Panc1 (cell line): Measurements from ENCODE around the gene CNTLN. TPM values are rescaled to one million over a fixed set of nuclear protein-coding genes. Genes with fewer than 3 reads are reported as not detected.

Source experiments
- ATAC-seq: fragments of 200-7000 bp; cut with Tn5 transposase; 2 replicates; pipeline ENCODE4 v1.9.1; 2020; ENCODE audit warnings: mild to moderate bottlenecking, moderate library complexity
- BruUV-seq: library from RNA; stranded (reverse); fragments of 400-500 nt; replicated peaks from 2 replicates; lab custom pipeline; 2021; lab: Mats Ljungman, UMichigan
- CTCF ChIA-PET: fragments of 300-600 bp; sonication (Branson Sonifier 250); formaldehyde crosslinking; loops from one replicate; lab custom pipeline; 2022; ENCODE audit warnings: antibody characterized with exemption; lab: Charles Lee
- POLR2A ChIA-PET: fragments of 300-600 bp; sonication (Branson Sonifier 250); formaldehyde crosslinking; loops from one replicate; lab custom pipeline; 2022; ENCODE audit warnings: antibody characterized with exemption; lab: Charles Lee
- DNase-seq: peaks from one replicate; pipeline ENCODE4 v3.0.0-alpha.2; 2010; ENCODE audit warnings: low read depth, low spot score
- H3K27ac ChIP-seq: 2 replicates; pipeline ENCODE4 v1.5.1; 2011; ENCODE audit warnings: mild to moderate bottlenecking, low read length, inconsistent platforms
- H3K27me3 ChIP-seq: fragments of 200-500 bp; sonication (Bioruptor generic); 2 replicates; pipeline ENCODE4 v1.6.0; 2014; ENCODE audit warnings: low read length, inconsistent platforms; ENCODE audit not compliant: control insufficient read depth, insufficient read depth
- H3K36me3 ChIP-seq: fragments of 200-500 bp; sonication (Bioruptor generic); 2 replicates; pipeline ENCODE4 v1.5.1; 2014; ENCODE audit warnings: inconsistent platforms, mild to moderate bottlenecking, low read length, moderate library complexity; ENCODE audit not compliant: control insufficient read depth, insufficient read depth
- H3K4me1 ChIP-seq: 2 replicates; pipeline ENCODE4 v1.5.1; 2011; ENCODE audit warnings: inconsistent platforms, mild to moderate bottlenecking, low read length, moderate library complexity; ENCODE audit not compliant: control insufficient read depth, insufficient read depth
- H3K4me3 ChIP-seq, 2 experiments: 2 replicates each; pipeline ENCODE4 v1.5.1; 2011 to 2012; ENCODE audit warnings: low read depth in 2 of 2, low read length in 2 of 2, mild to moderate bottlenecking in 2 of 2, inconsistent platforms in 1 of 2, moderate library complexity in 1 of 2
- H3K9me3 ChIP-seq: fragments of 200-500 bp; sonication (Bioruptor generic); 2 replicates; pipeline ENCODE4 v1.5.1; 2014; ENCODE audit warnings: low read depth, mild to moderate bottlenecking, inconsistent platforms, low read length, moderate library complexity; ENCODE audit not compliant: control insufficient read depth, insufficient read depth
- POLR2AphosphoS5 ChIP-seq: IDR thresholded peaks from 2 replicates; pipeline ENCODE4 v1.6.1; 2012; ENCODE audit warnings: mild to moderate bottlenecking, low read depth, low read length, moderate library complexity
- SIN3A ChIP-seq: IDR thresholded peaks from 2 replicates; pipeline ENCODE4 v1.6.1; 2012; ENCODE audit warnings: low read depth, mild to moderate bottlenecking, low read length, moderate library complexity, borderline replicate concordance; ENCODE audit not compliant: insufficient read depth
- TCF7L2 ChIP-seq: IDR thresholded peaks from 2 replicates; pipeline ENCODE4 v1.6.1; 2011; ENCODE audit warnings: mild to moderate bottlenecking, low read depth, low read length, inconsistent platforms
- in situ Hi-C: cut with HindIII; loops from 2 replicates; pipeline ENCODE4 v1.10.0; 2016; ENCODE audit warnings: low sequenced_read_pairs, low pct_unique_long_range_greater_than_20kb
- intact Hi-C: fragments of 100-400 bp; cut with micrococcal nuclease; formaldehyde crosslinking; loops from one replicate; pipeline ENCODE4 v1.10.0; 2022; ENCODE audit not compliant: unreplicated experiment
- total RNA-seq: library from RNA; stranded (reverse); gene quantifications from one replicate; pipeline ENCODE4 v1.2.1, GENCODE V29; 2021; ENCODE audit not compliant: unreplicated experiment
- TF ChIP-seq, protein P1 (sequence below), 2 experiments: IDR thresholded peaks; 2 replicates each; pipeline ENCODE4 v1.6.1; 2011 to 2012; ENCODE audit warnings: low read depth in 2 of 2, control low read depth in 1 of 2, low read length in 1 of 2, mild to moderate bottlenecking in 1 of 2, moderate library complexity in 1 of 2; ENCODE audit not compliant: insufficient read depth in 1 of 2
- TF ChIP-seq, protein P2 (sequence below): fragments of 450-650 bp; IDR thresholded peaks from 2 replicates; pipeline ENCODE4 v1.5.1; 2017; ENCODE audit warnings: mild to moderate bottlenecking

CNTLN gene
- total RNA-seq, 1 experiment from 2014 or later = not detected

DNA sequence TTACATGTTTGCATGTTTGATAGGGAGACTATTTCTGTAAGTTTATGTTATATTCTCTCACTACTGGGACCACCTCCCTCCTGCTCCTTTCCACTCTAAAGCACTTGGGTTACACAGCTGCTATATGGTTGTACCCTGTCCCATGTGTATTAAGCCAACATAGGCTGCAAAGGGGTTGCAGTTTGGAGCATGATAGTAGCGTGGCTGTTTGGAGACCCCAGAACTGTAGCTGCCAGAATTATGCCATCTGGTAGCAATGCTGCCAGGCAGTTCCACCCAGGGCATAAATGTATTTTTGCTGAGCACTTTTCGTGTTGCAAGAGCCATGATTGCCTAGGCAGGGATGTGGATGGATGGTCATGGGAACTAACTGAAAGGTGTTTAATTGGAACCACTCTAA is 81.8 kb downstream of the CNTLN start:
- no peak overlapping the region for H3K4me3 ChIP-seq
- no peaks in the 10 kb centered on the region for H3K27me3 ChIP-seq
- no peak for DNase-seq
- no peaks in the 10 kb centered on the region for H3K4me1 ChIP-seq
- POLR2A ChIA-PET = no interaction called here
- no peaks in the 10 kb centered on the region for H3K36me3 ChIP-seq
- no peak overlapping the region for H3K27ac ChIP-seq
- CTCF ChIA-PET = no interaction called here
- TF ChIP-seq, protein P1, sequence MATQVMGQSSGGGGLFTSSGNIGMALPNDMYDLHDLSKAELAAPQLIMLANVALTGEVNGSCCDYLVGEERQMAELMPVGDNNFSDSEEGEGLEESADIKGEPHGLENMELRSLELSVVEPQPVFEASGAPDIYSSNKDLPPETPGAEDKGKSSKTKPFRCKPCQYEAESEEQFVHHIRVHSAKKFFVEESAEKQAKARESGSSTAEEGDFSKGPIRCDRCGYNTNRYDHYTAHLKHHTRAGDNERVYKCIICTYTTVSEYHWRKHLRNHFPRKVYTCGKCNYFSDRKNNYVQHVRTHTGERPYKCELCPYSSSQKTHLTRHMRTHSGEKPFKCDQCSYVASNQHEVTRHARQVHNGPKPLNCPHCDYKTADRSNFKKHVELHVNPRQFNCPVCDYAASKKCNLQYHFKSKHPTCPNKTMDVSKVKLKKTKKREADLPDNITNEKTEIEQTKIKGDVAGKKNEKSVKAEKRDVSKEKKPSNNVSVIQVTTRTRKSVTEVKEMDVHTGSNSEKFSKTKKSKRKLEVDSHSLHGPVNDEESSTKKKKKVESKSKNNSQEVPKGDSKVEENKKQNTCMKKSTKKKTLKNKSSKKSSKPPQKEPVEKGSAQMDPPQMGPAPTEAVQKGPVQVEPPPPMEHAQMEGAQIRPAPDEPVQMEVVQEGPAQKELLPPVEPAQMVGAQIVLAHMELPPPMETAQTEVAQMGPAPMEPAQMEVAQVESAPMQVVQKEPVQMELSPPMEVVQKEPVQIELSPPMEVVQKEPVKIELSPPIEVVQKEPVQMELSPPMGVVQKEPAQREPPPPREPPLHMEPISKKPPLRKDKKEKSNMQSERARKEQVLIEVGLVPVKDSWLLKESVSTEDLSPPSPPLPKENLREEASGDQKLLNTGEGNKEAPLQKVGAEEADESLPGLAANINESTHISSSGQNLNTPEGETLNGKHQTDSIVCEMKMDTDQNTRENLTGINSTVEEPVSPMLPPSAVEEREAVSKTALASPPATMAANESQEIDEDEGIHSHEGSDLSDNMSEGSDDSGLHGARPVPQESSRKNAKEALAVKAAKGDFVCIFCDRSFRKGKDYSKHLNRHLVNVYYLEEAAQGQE (IDR thresholded peaks at IDR 0.05; ENCODE audit: insufficient read depth in 1 of 2, low read depth in 2 of 2, low read length in 1 of 2) = no peak
- TF ChIP-seq TCF7L2 = no peak
- no peak for TF ChIP-seq POLR2AphosphoS5
- TF ChIP-seq, protein P2, sequence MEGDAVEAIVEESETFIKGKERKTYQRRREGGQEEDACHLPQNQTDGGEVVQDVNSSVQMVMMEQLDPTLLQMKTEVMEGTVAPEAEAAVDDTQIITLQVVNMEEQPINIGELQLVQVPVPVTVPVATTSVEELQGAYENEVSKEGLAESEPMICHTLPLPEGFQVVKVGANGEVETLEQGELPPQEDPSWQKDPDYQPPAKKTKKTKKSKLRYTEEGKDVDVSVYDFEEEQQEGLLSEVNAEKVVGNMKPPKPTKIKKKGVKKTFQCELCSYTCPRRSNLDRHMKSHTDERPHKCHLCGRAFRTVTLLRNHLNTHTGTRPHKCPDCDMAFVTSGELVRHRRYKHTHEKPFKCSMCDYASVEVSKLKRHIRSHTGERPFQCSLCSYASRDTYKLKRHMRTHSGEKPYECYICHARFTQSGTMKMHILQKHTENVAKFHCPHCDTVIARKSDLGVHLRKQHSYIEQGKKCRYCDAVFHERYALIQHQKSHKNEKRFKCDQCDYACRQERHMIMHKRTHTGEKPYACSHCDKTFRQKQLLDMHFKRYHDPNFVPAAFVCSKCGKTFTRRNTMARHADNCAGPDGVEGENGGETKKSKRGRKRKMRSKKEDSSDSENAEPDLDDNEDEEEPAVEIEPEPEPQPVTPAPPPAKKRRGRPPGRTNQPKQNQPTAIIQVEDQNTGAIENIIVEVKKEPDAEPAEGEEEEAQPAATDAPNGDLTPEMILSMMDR = no peak
- no peak for ATAC-seq
- intact Hi-C loops (no loop called here), in situ Hi-C loops (no loop called here)
- BruUV-seq = no TSS peak
- H3K9me3 ChIP-seq = no peaks in the 10 kb centered on the region

DNA sequence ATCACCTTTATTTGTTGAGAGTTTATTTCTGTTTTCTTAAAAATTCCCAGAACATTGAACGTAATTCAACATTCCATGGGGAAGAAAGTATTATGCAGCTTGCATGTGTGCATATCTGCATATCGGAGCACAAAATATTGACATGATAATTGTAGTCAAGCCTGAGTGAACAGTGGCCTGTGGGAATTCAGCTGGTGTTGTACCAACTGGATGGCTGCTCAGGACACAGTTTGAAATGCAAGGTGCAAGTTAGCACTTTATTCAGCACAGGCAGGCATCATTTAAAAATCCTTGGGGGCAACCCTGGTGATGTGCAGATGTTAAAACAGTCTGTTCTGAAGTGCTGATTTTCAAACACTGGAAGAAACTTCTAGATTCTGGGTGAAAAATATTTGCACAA is 82.4 kb downstream of the CNTLN start:
- Histone ChIP-seq H3K4me3 (no peak overlapping the region), H3K27ac (no peak overlapping the region), H3K4me1 (no peaks in the 10 kb centered on the region), H3K9me3 (no peaks in the 10 kb centered on the region), H3K27me3 (no peaks in the 10 kb centered on the region), H3K36me3 (no peaks in the 10 kb centered on the region)
- ChIA-PET POLR2A (no interaction called here), CTCF (no interaction called here)
- DNase-seq (no peak), ATAC-seq (no peak)
- intact Hi-C loops (no loop called here), in situ Hi-C loops (no loop called here)
- TF ChIP-seq POLR2AphosphoS5 = no peak
- no peak for TF ChIP-seq TCF7L2
- TF ChIP-seq, protein P2 = no peak
- TF ChIP-seq, protein P1 (IDR thresholded peaks at IDR 0.05; ENCODE audit: insufficient read depth in 1 of 2, low read depth in 2 of 2, low read length in 1 of 2) = no peak
- TF ChIP-seq SIN3A = no peak
- BruUV-seq = no TSS peak
